ENCODE data around the gene ICA1. TPM values are rescaled to one million over a fixed set of nuclear protein-coding genes. Genes with fewer than 3 reads are reported as not detected.

Gene ICA1
- total RNA-seq, 1 donor from 2014 or later: 27.0 TPM

DNA sequence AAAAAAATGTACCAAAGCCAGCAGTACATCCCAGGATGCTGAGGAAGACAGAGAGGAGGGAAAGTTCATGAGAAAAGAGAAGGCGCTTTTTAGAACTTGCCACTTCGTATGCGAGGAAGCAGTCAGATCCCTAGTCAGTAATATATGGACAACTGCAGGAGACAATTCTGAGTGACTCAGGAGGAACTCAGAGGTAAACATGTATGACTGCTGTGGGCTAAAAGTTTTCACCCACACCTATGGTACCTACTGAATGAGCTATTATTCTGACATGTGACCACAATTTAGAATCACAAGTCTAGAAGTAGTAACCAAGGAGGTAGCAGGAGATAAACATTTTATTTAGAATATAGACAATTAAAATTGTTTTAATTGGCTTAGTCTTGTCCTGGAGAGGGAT, 126.5 kb downstream of the ICA1 start:
- no peaks in the 10 kb centered on the region for H3K4me1 ChIP-seq
- intact Hi-C loops (cut with DNase I): no loop called here
- ATAC-seq: no peak
- H3K27me3 ChIP-seq: no peaks in the 10 kb centered on the region
- no peak for DNase-seq
- no peak overlapping the region for H3K27ac ChIP-seq
- no peak overlapping the region for H3K4me3 ChIP-seq
- H3K36me3 ChIP-seq: no peaks in the 10 kb centered on the region
- TF ChIP-seq, protein P1, sequence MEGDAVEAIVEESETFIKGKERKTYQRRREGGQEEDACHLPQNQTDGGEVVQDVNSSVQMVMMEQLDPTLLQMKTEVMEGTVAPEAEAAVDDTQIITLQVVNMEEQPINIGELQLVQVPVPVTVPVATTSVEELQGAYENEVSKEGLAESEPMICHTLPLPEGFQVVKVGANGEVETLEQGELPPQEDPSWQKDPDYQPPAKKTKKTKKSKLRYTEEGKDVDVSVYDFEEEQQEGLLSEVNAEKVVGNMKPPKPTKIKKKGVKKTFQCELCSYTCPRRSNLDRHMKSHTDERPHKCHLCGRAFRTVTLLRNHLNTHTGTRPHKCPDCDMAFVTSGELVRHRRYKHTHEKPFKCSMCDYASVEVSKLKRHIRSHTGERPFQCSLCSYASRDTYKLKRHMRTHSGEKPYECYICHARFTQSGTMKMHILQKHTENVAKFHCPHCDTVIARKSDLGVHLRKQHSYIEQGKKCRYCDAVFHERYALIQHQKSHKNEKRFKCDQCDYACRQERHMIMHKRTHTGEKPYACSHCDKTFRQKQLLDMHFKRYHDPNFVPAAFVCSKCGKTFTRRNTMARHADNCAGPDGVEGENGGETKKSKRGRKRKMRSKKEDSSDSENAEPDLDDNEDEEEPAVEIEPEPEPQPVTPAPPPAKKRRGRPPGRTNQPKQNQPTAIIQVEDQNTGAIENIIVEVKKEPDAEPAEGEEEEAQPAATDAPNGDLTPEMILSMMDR (IDR thresholded peaks at IDR 0.05): no peak
- no peaks in the 10 kb centered on the region for H3K9me3 ChIP-seq

DNA sequence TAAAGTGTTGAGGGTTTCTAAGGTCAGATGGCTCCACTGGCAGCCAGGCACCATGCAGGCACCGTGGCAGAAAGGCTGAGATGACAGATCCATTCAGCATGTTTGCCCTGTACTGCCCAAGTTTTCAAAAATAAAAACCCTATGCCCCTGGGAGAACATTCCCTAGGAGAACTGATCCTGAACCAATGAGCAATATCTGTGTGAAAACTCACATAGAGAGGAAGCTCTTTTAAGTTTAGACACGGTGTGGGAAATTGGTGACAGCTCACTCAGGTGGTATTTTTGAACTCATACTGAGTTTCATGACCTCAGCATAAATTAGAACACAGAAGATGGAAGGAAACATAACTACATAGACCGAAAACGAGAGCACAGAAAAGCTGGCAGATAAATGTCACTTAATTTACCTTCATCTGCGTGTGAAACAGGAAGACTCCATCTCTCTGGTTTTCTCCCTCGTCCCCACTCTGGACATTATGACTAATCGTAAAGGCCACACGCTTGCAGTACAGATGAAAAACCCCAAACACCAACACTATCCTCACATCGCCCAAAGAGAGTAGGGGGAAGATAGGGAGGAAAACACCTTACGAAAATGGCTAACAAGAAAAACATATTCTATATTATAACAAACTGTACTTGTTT, 127.8 kb downstream of the ICA1 start:
- intact Hi-C loops (cut with DNase I): no loop called here
- H3K27ac ChIP-seq: no peak overlapping the region

DNA sequence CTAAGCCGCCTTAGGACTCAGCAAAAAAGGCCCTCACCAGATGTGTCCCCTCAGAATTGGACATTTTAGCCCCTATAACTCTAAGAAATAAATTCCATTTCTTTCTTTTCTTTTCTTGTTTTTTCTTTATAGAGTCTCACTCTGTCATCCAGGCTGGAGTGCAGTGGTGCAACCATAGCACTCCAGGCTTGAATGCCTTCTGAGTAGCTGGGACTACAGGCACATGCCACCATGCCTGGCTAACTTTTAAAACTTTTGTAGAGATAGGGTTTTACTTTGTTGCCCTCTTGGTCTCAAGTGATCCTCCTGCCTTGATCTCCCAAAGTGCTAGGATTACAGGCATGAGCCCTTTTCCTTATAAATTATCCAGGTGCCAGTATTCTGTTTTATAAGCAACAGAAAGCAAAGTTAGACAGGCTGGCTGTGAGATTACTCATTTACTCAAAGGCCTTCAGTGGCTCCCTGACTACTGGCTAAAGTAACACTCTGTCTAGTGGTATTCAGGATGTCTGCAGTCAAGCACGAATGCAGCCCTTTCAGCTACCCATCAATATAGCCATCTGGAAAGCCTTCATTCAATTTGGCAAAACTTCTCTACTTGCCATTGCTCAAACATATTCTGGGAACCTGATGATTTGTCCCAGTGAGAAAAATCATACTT, 128.6 kb downstream of the ICA1 start:
- TF ChIP-seq, protein P1 (IDR thresholded peaks at IDR 0.05): no peak
- Histone ChIP-seq H3K36me3 (no peaks in the 10 kb centered on the region), H3K4me3 (no peak overlapping the region), H3K27me3 (no peaks in the 10 kb centered on the region), H3K4me1 (no peaks in the 10 kb centered on the region), H3K27ac (no peak overlapping the region), H3K9me3 (no peaks in the 10 kb centered on the region)
- intact Hi-C loops (cut with DNase I): no loop called here
- DNase-seq (no peak), ATAC-seq (no peak)

More for the DNA sequence above, 127.8 kb downstream of the ICA1 start:
- Histone ChIP-seq H3K36me3 (no peaks in the 10 kb centered on the region), H3K27me3 (no peaks in the 10 kb centered on the region), H3K4me1 (no peaks in the 10 kb centered on the region), H3K4me3 (no peak overlapping the region), H3K9me3 (no peaks in the 10 kb centered on the region)
- no peak for DNase-seq
- ATAC-seq: no peak
- TF ChIP-seq, protein P1 (IDR thresholded peaks at IDR 0.05): no peak

DNA sequence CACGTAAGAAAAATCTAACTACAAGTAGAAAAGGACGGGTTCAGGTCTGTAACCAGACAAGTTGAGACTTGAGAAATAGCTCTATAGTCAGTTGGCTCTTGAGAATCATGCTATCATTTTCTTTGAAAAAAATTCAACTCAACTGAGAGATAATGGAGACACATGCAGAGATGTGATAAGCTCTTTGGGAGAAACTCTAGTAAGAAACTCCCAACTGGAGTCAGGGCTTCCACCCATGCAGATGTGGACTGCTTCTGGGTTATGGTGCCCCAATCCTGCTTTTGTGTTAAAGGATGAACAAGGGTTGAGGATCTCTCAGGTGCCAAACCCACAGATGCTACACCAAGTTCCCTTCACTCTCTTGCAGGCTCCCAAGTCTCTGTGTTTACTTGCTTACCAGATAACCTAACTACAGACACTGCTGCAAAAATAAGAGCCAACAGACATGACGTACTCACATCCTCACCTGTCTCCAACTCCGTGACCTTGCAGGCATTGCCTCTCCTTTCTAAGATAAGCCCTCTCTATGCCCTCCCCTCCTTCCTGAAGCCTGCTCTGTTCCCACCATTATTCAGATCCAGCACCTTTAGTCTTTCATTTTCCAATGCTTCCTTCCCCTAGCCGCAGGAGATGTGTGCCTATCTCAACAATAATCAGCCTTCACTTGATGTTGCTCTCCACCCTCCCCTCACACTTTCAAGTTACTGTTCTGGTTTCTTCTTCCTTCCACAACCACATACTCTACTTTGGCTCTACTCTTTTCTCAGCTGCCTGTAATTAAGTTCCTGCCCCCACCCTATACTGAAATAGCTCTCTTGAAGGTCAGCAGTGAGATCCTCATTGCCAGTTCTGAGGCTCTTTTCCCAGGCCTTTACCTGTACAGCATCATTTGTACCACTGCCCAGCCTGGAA, 130.0 kb downstream of the ICA1 start:
- intact Hi-C loops (cut with DNase I): no loop called here
- no peaks in the 10 kb centered on the region for H3K9me3 ChIP-seq
- no peaks in the 10 kb centered on the region for H3K4me1 ChIP-seq
- no peaks in the 10 kb centered on the region for H3K36me3 ChIP-seq
- H3K27me3 ChIP-seq: no peaks in the 10 kb centered on the region
- H3K4me3 ChIP-seq: no peak overlapping the region
- DNase-seq (no peak), ATAC-seq (peak; percentile 43)
- H3K27ac ChIP-seq: no peak overlapping the region
- TF ChIP-seq, protein P1 (IDR thresholded peaks at IDR 0.05): no peak

DNA sequence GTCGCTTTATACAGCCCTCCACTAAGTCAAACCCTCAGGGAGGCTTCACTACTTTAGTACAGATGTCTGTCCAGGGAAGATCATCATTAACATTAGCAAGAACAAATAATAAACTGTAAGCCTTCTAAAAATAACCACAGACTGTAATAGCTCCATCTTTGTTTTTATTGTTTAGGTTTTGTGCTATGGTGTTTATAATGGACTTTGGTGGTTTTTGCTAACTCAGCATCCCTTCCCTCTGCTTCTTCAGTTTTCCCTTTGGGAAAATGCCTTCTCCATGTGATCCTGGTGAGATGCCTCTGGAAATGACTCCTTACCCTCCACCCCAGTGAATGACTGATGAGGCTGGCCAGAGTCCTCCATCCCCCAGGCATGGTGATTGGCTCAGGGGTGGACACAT, 131.3 kb downstream of the ICA1 start:
- H3K27ac ChIP-seq: no peak overlapping the region
- no peaks in the 10 kb centered on the region for H3K9me3 ChIP-seq
- no peaks in the 10 kb centered on the region for H3K27me3 ChIP-seq
- intact Hi-C loops (cut with DNase I): no loop called here
- ATAC-seq: no peak
- no peak overlapping the region for H3K4me3 ChIP-seq
- TF ChIP-seq, protein P1 (IDR thresholded peaks at IDR 0.05): no peak
- no peaks in the 10 kb centered on the region for H3K36me3 ChIP-seq
- H3K4me1 ChIP-seq: no peaks in the 10 kb centered on the region
- no peak for DNase-seq

Data from upper lobe of right lung (tissue), 1 donor.